ENCODE results near the gene MEOX1. TPM values are rescaled to one million over a fixed set of nuclear protein-coding genes. Genes with fewer than 3 reads are reported as not detected.

The MEOX1 gene
- total RNA-seq, 1 experiment from 2014 or later, result 0.84 TPM

DNA sequence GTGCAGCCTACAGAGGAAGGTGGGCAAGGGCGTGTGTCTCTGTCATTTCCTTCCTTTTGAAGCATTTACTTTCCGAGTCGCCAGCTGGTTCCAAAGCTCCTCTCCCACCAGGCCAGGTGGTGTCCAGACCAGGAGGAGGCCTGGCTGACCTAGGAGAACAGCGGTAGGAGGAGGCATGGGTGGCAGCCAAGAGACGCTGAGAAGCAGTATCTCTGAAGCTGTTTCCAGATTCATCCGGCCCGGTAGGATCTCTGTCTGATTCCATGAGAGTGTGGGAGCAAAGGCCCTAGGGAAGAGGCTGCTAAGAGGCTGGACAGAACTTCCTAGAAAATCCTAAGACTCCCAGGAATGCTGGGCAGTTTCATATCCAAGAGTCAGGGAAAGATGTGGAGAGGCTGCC lies 20.3 kb downstream of the MEOX1 start:
- Histone ChIP-seq H3K27me3 (ENCODE audit: low read length) (no peaks in the 10 kb centered on the region; the same call in 1 of the 2 replicates), H3K9me2 (replicated peaks; ENCODE audit: low read length) (no peaks in the 10 kb centered on the region), H3K27ac (ENCODE audit: low read length) (no peak overlapping the region), H3K9me3 (ENCODE audit: low read length) (no peaks in the 10 kb centered on the region), H3F3A (ENCODE audit: low read length, unreplicated experiment) (no peaks in the 10 kb centered on the region), H3K79me2 (ENCODE audit: low read length) (no peaks in the 10 kb centered on the region), H4K20me1 (ENCODE audit: low read length) (no peaks in the 10 kb centered on the region), H3K9ac (ENCODE audit: low read length) (no peak overlapping the region), H3K4me3 (ENCODE audit: low read length) (no peak overlapping the region), H3K4me2 (ENCODE audit: low read length) (no peak overlapping the region), H3K4me1 (ENCODE audit: insufficient read depth, low read length) (no peaks in the 10 kb centered on the region; the same call in 1 of the 2 replicates), H3K36me3 (ENCODE audit: low read depth, low read length) (no peaks in the 10 kb centered on the region), H2AFZ (ENCODE audit: low read length) (no peak overlapping the region)
- ChIA-PET CTCF (no interaction called here), POLR2A (ENCODE audit: unreplicated experiment) (no interaction called here)
- BruUV-seq (replicated peaks), result no TSS peak
- TF ChIP-seq EZH2 (IDR thresholded peaks at IDR 0.05; ENCODE audit: low read length, unreplicated experiment) (no peak), EZH2phosphoT487 (IDR thresholded peaks at IDR 0.05; ENCODE audit: borderline replicate concordance, low read length) (no peak)
- TF ChIP-seq, protein P1, sequence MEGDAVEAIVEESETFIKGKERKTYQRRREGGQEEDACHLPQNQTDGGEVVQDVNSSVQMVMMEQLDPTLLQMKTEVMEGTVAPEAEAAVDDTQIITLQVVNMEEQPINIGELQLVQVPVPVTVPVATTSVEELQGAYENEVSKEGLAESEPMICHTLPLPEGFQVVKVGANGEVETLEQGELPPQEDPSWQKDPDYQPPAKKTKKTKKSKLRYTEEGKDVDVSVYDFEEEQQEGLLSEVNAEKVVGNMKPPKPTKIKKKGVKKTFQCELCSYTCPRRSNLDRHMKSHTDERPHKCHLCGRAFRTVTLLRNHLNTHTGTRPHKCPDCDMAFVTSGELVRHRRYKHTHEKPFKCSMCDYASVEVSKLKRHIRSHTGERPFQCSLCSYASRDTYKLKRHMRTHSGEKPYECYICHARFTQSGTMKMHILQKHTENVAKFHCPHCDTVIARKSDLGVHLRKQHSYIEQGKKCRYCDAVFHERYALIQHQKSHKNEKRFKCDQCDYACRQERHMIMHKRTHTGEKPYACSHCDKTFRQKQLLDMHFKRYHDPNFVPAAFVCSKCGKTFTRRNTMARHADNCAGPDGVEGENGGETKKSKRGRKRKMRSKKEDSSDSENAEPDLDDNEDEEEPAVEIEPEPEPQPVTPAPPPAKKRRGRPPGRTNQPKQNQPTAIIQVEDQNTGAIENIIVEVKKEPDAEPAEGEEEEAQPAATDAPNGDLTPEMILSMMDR (conservative IDR thresholded peaks at IDR 0.05; ENCODE audit: low read depth, low read length), result no peak
- DNase-seq, result no peak
- intact Hi-C loops (cut with micrococcal nuclease), result no loop called here
- ATAC-seq, result no peak

DNA sequence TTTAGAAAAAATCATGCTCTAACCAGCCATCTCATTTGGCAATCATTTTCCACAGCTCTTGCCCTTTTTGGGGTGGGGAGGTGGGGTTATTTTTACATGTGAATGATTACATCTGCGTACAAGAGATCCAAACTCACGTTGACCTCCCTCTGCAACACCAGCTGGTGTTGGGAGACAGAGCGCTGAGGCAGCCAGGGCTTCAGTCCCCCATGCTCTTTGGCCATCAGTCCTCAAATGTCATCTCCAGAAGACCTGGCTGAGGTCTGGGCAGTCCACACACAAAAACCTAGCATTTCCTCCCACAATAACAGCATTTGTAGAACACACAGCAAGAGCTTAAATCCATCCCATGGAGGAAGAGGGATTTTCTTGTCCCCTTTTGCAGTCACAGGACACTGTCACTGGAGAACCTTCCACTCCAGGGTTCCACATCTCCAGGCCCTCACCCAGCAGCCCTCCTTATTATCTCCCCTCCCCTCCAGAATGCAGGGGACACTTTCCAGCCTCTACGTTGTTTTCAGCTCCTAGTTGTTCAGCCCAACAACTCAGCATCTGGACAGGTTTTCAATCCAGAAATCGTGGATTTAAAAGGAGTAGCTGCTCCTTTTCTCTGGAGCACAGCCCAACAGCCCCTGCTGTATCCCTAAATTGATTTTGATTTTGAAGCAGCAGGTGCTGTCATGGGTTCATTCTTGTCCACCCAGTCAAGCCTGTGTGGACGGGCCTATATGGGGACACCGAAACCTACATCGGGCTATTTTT lies 21.1 kb downstream of the MEOX1 start:
- no peak for ATAC-seq
- ChIA-PET CTCF (interaction anchor here (0.7 kb wide), 1 partner anchor 33 kb away, joined by 3 read pairs; no protein-coding TSS in a partner anchor), POLR2A (ENCODE audit: unreplicated experiment) (no interaction called here)
- H3K36me3 ChIP-seq (ENCODE audit: low read depth, low read length), result no peaks in the 10 kb centered on the region
- H3K4me1 ChIP-seq (ENCODE audit: insufficient read depth, low read length), result no peaks in the 10 kb centered on the region
- no peaks in the 10 kb centered on the region for H4K20me1 ChIP-seq (ENCODE audit: low read length)
- intact Hi-C loops (cut with micrococcal nuclease), result no loop called here
- H3K4me3 ChIP-seq (ENCODE audit: low read length), result no peak overlapping the region
- no peaks in the 10 kb centered on the region for H3K27me3 ChIP-seq (ENCODE audit: low read length)
- TF ChIP-seq, protein P1 (conservative IDR thresholded peaks at IDR 0.05; ENCODE audit: low read depth, low read length), result no peak
- TF ChIP-seq EZH2phosphoT487 (IDR thresholded peaks at IDR 0.05; ENCODE audit: borderline replicate concordance, low read length) (no peak), EZH2 (IDR thresholded peaks at IDR 0.05; ENCODE audit: low read length, unreplicated experiment) (no peak)
- H3K4me2 ChIP-seq (ENCODE audit: low read length), result no peak overlapping the region
- H2AFZ ChIP-seq (ENCODE audit: low read length), result no peak overlapping the region
- no TSS peak for BruUV-seq (replicated peaks)
- no peaks in the 10 kb centered on the region for H3K79me2 ChIP-seq (ENCODE audit: low read length)
- H3F3A ChIP-seq (ENCODE audit: low read length, unreplicated experiment), result no peaks in the 10 kb centered on the region
- no peaks in the 10 kb centered on the region for H3K9me2 ChIP-seq (replicated peaks; ENCODE audit: low read length)
- DNase-seq, result no peak
- H3K9ac ChIP-seq (ENCODE audit: low read length), result no peak overlapping the region
- H3K27ac ChIP-seq (ENCODE audit: low read length), result no peak overlapping the region
- H3K9me3 ChIP-seq (ENCODE audit: low read length), result no peaks in the 10 kb centered on the region

DNA sequence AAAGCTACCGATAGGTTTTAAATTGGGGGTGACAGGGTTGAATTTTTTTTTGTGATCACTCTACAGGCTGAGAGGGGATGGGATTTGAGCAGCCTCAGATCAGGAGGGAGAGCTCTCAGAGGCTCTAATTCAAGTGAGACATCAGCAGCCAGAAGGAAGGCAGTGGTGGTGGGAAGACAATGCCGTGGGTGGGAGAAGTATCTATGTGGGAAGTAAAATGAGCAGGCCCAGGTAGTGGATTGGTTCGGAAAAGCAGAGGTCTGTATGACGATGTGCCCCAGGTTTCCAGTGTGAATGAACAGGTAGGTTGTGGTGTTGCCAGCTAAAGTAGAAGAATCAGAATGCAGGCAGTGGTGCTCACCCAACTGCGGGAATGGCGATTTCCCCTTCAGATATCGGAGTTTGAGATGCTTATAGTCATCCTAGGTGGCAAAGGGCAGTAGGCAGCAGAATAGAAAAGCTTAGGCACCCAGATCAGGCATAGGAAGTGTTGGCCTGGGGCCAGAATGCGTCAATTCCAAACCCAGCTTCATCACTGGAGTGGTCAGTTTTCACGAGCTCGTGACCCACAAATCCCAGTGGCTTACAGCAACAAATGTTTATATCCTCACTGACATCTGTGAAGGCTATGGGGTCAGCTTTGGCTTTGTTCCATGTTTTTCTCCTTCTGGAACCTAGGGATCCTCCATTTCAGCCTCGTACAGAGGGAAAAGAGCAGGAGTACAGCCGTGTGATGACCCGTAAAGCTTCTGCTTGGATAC lies 24.0 kb downstream of the MEOX1 start:
- Histone ChIP-seq H3K9me2 (replicated peaks; ENCODE audit: low read length) (no peaks in the 10 kb centered on the region), H3K9me3 (ENCODE audit: low read length) (no peaks in the 10 kb centered on the region), H3K79me2 (ENCODE audit: low read length) (no peaks in the 10 kb centered on the region), H3K27me3 (ENCODE audit: low read length) (no peaks in the 10 kb centered on the region), H3K4me1 (ENCODE audit: insufficient read depth, low read length) (no peaks in the 10 kb centered on the region), H3F3A (ENCODE audit: low read length, unreplicated experiment) (no peaks in the 10 kb centered on the region), H3K27ac (ENCODE audit: low read length) (no peak overlapping the region), H2AFZ (ENCODE audit: low read length) (no peak overlapping the region), H3K36me3 (ENCODE audit: low read depth, low read length) (no peaks in the 10 kb centered on the region), H3K4me2 (ENCODE audit: low read length) (no peak overlapping the region), H3K9ac (ENCODE audit: low read length) (no peak overlapping the region), H4K20me1 (ENCODE audit: low read length) (no peaks in the 10 kb centered on the region), H3K4me3 (ENCODE audit: low read length) (no peak overlapping the region)
- POLR2A ChIA-PET (ENCODE audit: unreplicated experiment), result no interaction called here
- ATAC-seq (no peak), DNase-seq (no peak)
- no TSS peak for BruUV-seq (replicated peaks)
- CTCF ChIA-PET, result no interaction called here
- intact Hi-C loops (cut with micrococcal nuclease), result no loop called here
- TF ChIP-seq EZH2 (IDR thresholded peaks at IDR 0.05; ENCODE audit: low read length, unreplicated experiment), result no peak
- TF ChIP-seq EZH2phosphoT487 (IDR thresholded peaks at IDR 0.05; ENCODE audit: borderline replicate concordance, low read length), result no peak
- TF ChIP-seq, protein P1 (conservative IDR thresholded peaks at IDR 0.05; ENCODE audit: low read depth, low read length), result no peak

Data from PC-3 (cell line).